Left renal pelvis (tissue), 4 donors: ENCODE data around the gene MEGF10. TPM values are rescaled to one million over a fixed set of nuclear protein-coding genes. Genes with fewer than 3 reads are reported as not detected.

Experiments
- DNase-seq, 4 donors: peaks; one replicate each; pipeline ENCODE4 v3.0.0-alpha.2; 2013; ENCODE audit warnings: low read depth in 4 of 4, low spot score in 3 of 4
- polyA plus RNA-seq, 4 donors: library from polyadenylated mRNA; unstranded; fragments of 120-200 nt; gene quantifications; one replicate each; pipeline ENCODE4 v1.2.1, GENCODE V29; 2013; ENCODE audit not compliant: insufficient read length in 4 of 4

Gene MEGF10
- polyA plus RNA-seq, 4 donors: 0.76 to 1.7 (median 1.3) TPM

DNA sequence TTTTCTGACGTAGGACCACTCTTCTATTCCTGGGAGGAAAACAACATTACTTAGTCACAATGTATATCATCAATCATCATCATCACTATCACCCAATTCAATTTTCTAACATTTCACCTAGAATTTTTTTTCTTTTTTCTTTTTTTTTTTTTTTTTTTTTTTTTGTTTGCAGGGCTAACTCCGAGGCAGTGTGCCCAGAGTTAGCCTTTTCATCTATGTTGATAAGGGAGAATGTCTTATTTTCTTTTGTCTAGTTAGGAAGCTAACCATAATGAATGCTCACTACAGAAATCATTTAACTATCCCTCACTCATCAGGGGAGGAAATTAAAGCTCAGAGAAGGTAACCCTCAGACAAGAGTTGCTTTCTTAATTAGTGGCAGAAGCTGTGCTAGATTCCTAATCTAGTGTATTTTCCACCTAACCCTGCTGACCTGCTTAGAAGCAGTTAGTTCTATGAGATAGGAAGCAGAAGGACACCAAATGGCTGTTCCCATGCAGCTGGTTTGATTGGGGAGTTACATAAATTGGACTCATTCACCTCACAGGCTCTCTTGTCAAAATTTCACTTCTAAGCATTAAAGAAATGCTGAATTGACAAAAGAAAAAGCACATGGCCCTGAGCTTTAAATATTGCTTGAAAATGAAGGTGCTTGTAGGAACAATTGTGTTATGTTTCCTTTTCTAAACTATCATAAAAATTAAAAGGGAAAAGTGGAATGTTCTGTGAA, 218.2 kb downstream of the MEGF10 start:
- DNase-seq: no peak

Other genes with a start within 250 kb of the MEGF10 start
- 10 to 100 TPM in 3 of 4 donors, 1 to 10 TPM in 1; 8.8 to 21.1 (median 13.1) TPM for gene C5orf63, start 217.3 kb upstream of the MEGF10 start, polyA plus RNA-seq
- 10 to 100 TPM; 78.4 to 93.4 (median 89.9) TPM for gene PRRC1, start 226.8 kb downstream of the MEGF10 start, polyA plus RNA-seq